ENCODE measurements around the gene SP140.
"Not testable (repeated sequence)": the region's sequence is repeated elsewhere in the genome, so short reads cannot be mapped to it uniquely, and the experiment has no call there.

SP140 gene

GRCh38 chr2:230327418-230328154 is 102.0 kb downstream of the SP140 start:
- DNase-seq: no peak

- no peak for DNase-seq
These were observed 102.6 kb downstream of the SP140 start for GRCh38 chr2:230328155-230328458.

GRCh38 chr2:230329946-230330605 is 104.5 kb downstream of the SP140 start:
- DNase-seq: no peak

- DNase-seq: no peak
These were observed 105.2 kb downstream of the SP140 start for GRCh38 chr2:230330725-230331124.

- no peak for DNase-seq
These were observed 109.9 kb downstream of the SP140 start for GRCh38 chr2:230335461-230335863.

- no peak for DNase-seq
These were observed 110.4 kb downstream of the SP140 start for GRCh38 chr2:230335864-230336506.

GRCh38 chr2:230341936-230342528 is 116.5 kb downstream of the SP140 start:
- not testable (repeated sequence) for DNase-seq

GRCh38 chr2:230343041-230343624 is 117.6 kb downstream of the SP140 start:
- not testable (repeated sequence) for DNase-seq

- no peak for DNase-seq
These were observed 118.2 kb downstream of the SP140 start for GRCh38 chr2:230343747-230344146.

GRCh38 chr2:230346465-230346864 is 120.9 kb downstream of the SP140 start:
- no peak for DNase-seq

GRCh38 chr2:230346921-230347533 is 121.5 kb downstream of the SP140 start:
- DNase-seq: no peak

GRCh38 chr2:230347659-230348305 is 122.2 kb downstream of the SP140 start:
- DNase-seq: no peak

GRCh38 chr2:230348787-230349186 is 123.3 kb downstream of the SP140 start:
- DNase-seq: no peak

GRCh38 chr2:230356084-230356483 is 130.5 kb downstream of the SP140 start:
- no peak for DNase-seq

- DNase-seq: no peak
These were observed 132.8 kb downstream of the SP140 start for GRCh38 chr2:230358305-230358704.

GRCh38 chr2:230360028-230360427 is 134.5 kb downstream of the SP140 start:
- no peak for DNase-seq

- DNase-seq: no peak
These were observed 136.6 kb downstream of the SP140 start for GRCh38 chr2:230362030-230362691.
